ENCODE measurements around the gene IQGAP2. TPM values are rescaled to one million over a fixed set of nuclear protein-coding genes. Genes with fewer than 3 reads are reported as not detected.
"Not testable (repeated sequence)": the region's sequence is repeated elsewhere in the genome, so short reads cannot be mapped to it uniquely, and the experiment has no call there.

Gene IQGAP2
- total and polyA plus RNA-seq, 2 donors from 2014 or later = 23.2 to 35.8 TPM

- no peak for FAIRE-seq
Observed at GRCh38 chr5:76735762-76736545, 332.9 kb downstream of the IQGAP2 start.

GRCh38 chr5:76736679-76737556 is 333.8 kb downstream of the IQGAP2 start:
- FAIRE-seq = no peak

More at GRCh38 chr5:76735762-76736545, 332.9 kb downstream of the IQGAP2 start:
- no peak for DNase-seq
- intact Hi-C loops (cut with DNase I) = no loop called here
- no peaks in the 10 kb centered on the region for H3K9me3 ChIP-seq (ENCODE audit: control insufficient read depth in 2 of 3, insufficient read depth in 1 of 3, low read length in 3 of 3)
- no peaks in the 10 kb centered on the region for H3K4me1 ChIP-seq (ENCODE audit: control insufficient read depth in 2 of 3, insufficient read depth in 2 of 3, low read depth in 1 of 3, low read length in 3 of 3)
- H3K36me3 ChIP-seq (ENCODE audit: control insufficient read depth in 2 of 3, insufficient read depth in 3 of 3, low read length in 3 of 3) = no peaks in the 10 kb centered on the region
- H3K27me3 ChIP-seq (ENCODE audit: control insufficient read depth, insufficient read depth, low read length) = no peaks in the 10 kb centered on the region
- no peak overlapping the region for H3K9ac ChIP-seq (ENCODE audit: low read length in 3 of 3)
- TF ChIP-seq CTCF (IDR thresholded peaks at IDR 0.05; ENCODE audit: borderline replicate concordance, extremely low read depth, insufficient read depth) = no peak
- H3K4me3 ChIP-seq (ENCODE audit: low read length in 3 of 3) = no peak overlapping the region
- no peak overlapping the region for H3K27ac ChIP-seq (ENCODE audit: low read depth in 2 of 2, low read length in 2 of 2)

GRCh38 chr5:76737846-76738245 is 334.8 kb downstream of the IQGAP2 start:
- H3K9ac ChIP-seq (ENCODE audit: low read length in 3 of 3) = no peak overlapping the region
- no peaks in the 10 kb centered on the region for H3K9me3 ChIP-seq (ENCODE audit: control insufficient read depth in 2 of 3, insufficient read depth in 1 of 3, low read length in 3 of 3)
- H3K27me3 ChIP-seq (ENCODE audit: control insufficient read depth, insufficient read depth, low read length) = no peaks in the 10 kb centered on the region
- no peaks in the 10 kb centered on the region for H3K4me1 ChIP-seq (ENCODE audit: control insufficient read depth in 2 of 3, insufficient read depth in 2 of 3, low read depth in 1 of 3, low read length in 3 of 3)
- no peak for FAIRE-seq
- intact Hi-C loops (cut with DNase I) = no loop called here
- DNase-seq = no peak
- no peaks in the 10 kb centered on the region for H3K36me3 ChIP-seq (ENCODE audit: control insufficient read depth in 2 of 3, insufficient read depth in 3 of 3, low read length in 3 of 3)
- no peak overlapping the region for H3K27ac ChIP-seq (ENCODE audit: low read depth in 2 of 2, low read length in 2 of 2)
- no peak for TF ChIP-seq CTCF (IDR thresholded peaks at IDR 0.05; ENCODE audit: borderline replicate concordance, extremely low read depth, insufficient read depth)
- no peak overlapping the region for H3K4me3 ChIP-seq (ENCODE audit: low read length in 3 of 3)

More at GRCh38 chr5:76736679-76737556, 333.8 kb downstream of the IQGAP2 start:
- H3K4me1 ChIP-seq (ENCODE audit: control insufficient read depth in 2 of 3, insufficient read depth in 2 of 3, low read depth in 1 of 3, low read length in 3 of 3) = no peaks in the 10 kb centered on the region
- H3K4me3 ChIP-seq (ENCODE audit: low read length in 3 of 3) = no peak overlapping the region
- no peak overlapping the region for H3K27ac ChIP-seq (ENCODE audit: low read depth in 2 of 2, low read length in 2 of 2)
- intact Hi-C loops (cut with DNase I) = no loop called here
- H3K27me3 ChIP-seq (ENCODE audit: control insufficient read depth, insufficient read depth, low read length) = no peaks in the 10 kb centered on the region
- no peak for DNase-seq
- H3K9me3 ChIP-seq (ENCODE audit: control insufficient read depth in 2 of 3, insufficient read depth in 1 of 3, low read length in 3 of 3) = no peaks in the 10 kb centered on the region
- no peaks in the 10 kb centered on the region for H3K36me3 ChIP-seq (ENCODE audit: control insufficient read depth in 2 of 3, insufficient read depth in 3 of 3, low read length in 3 of 3)
- H3K9ac ChIP-seq (ENCODE audit: low read length in 3 of 3) = no peak overlapping the region
- no peak for TF ChIP-seq CTCF (IDR thresholded peaks at IDR 0.05; ENCODE audit: borderline replicate concordance, extremely low read depth, insufficient read depth)

GRCh38 chr5:76741506-76741905 is 338.4 kb downstream of the IQGAP2 start:
- H3K4me1 ChIP-seq (ENCODE audit: control insufficient read depth in 2 of 3, insufficient read depth in 2 of 3, low read depth in 1 of 3, low read length in 3 of 3); H3K36me3 ChIP-seq (ENCODE audit: control insufficient read depth in 2 of 3, insufficient read depth in 3 of 3, low read length in 3 of 3); H3K9me3 ChIP-seq (ENCODE audit: control insufficient read depth in 2 of 3, insufficient read depth in 1 of 3, low read length in 3 of 3); H3K27me3 ChIP-seq (ENCODE audit: control insufficient read depth, insufficient read depth, low read length); DNase-seq; H3K4me3 ChIP-seq (ENCODE audit: low read length in 3 of 3); FAIRE-seq; H3K27ac ChIP-seq (ENCODE audit: low read depth in 2 of 2, low read length in 2 of 2); intact Hi-C loops (cut with DNase I); H3K9ac ChIP-seq (ENCODE audit: low read length in 3 of 3): not testable (repeated sequence)

Measured in kidney (tissue), 14 donors.